Measurements from ENCODE around the gene RAB21. TPM values are rescaled to one million over a fixed set of nuclear protein-coding genes. Genes with fewer than 3 reads are reported as not detected.
"Not testable (repeated sequence)": the region's sequence is repeated elsewhere in the genome, so short reads cannot be mapped to it uniquely, and the experiment has no call there.

The RAB21 gene
- total RNA-seq, 1 experiment from 2014 or later = 4.9 TPM

DNA sequence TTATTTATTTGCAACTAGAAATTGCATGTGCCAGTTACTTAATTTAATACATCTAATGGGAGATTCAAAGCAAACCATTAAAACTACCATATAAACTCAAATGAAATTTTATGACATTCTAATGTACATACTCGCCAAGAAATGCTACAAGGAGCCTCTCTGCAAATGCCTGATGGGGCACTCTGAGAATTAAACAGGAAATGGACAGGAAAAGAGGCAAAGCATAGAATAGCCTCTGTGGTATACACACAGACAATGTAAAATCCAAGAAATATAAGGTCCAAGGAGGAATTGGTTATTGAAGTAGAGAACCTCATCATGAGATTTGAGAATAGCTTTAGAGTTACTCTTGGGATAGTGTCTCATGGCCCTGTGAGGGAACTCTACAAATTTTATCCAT lies 41.2 kb downstream of the RAB21 start:
- no peak for DNase-seq (ENCODE audit: low spot score)

DNA sequence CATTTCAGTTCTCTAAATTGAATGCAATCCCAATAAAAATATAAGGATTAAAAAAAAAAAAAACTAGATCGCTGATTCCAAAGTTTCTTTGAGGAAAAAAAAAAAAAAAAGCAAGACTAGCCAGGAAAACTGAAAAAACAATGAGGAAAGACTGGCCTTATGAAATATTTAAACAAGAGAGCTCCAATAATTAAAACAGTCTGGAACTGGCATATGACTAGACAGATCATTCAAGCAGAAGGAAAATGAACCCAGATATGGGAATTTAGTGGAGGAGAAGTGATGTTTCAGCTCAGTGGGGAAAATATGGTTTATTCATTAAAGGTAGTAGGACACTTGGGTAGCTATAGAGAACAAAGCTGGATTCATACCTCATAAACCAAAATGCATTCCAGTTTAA lies 42.9 kb downstream of the RAB21 start:
- DNase-seq (ENCODE audit: low spot score) = no peak

DNA sequence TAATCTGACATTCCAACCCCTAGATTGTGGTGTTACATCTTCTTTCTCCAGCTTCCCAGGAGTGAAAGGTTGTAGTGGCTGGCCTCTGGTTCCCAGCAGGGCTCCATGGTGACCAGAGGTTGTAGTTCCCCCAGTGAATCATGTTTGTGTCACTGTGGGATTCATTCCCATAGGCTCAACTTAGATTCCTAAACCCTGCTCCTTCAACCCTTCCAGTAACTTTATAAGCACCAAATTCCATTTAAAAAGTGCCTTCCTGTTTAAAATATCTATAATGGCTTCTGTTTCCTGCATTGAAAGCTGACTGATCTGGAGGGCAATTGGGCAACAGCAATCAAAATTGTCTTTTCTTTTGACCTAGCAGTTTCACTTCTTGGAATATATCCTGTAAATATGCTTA lies 44.4 kb downstream of the RAB21 start:
- DNase-seq (ENCODE audit: low spot score) = no peak

DNA sequence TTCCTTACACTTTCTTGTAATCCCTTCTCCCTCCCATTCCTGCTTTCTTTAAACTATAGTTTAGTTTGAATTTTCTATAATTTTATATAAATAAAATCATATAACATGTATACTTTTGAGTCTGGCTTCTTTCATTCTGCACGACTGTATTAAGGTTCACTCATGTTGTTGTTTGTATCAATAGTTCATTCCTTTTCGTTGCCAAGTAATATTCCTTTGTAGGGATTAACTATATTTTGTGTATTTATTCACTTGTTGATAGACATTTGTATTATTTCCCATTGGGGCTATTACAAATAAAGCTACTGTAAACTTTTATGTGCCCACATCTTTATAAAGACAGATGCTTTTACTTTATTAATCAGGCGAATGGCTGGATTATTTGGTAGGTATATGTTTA lies 45.5 kb downstream of the RAB21 start:
- no peak for DNase-seq (ENCODE audit: low spot score)

DNA sequence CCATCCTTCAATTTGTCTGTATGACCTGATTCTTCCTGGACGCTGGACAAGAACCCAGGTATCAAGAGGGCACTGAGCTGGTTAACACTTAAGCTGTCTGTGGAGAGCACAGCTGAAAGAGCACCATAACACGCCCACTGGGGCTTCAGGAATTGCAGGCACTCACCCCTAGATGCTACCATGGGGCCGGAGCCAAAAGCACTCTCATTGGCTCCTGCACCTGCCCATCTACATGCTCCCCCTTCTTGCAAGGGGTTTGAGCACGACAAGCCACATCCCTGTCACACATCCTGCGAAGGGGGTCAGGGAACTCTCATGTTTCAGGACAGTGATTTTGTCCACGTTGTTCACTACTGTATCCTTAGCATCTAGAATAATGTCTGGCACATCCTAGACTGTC lies 49.8 kb downstream of the RAB21 start:
- DNase-seq (ENCODE audit: low spot score) = no peak

DNA sequence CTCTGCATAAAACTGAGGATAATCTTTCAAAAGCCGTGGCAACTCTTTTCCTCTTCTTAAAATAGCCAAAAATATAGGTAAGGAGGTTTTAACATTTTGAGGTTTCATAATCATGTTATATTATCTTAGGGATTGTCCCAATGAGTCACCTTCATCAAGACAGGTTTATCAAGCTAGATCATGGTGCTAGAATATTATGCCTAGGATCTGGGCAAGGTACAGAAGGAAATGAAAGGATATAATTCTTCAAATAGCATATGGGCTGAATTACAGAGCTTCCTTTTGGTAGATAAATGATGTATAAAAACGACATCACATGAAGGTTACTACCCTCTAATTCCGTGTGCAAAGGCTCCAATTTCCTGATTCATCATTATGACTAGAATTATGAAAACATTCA lies 56.3 kb downstream of the RAB21 start:
- no peak for DNase-seq (ENCODE audit: low spot score)

DNA sequence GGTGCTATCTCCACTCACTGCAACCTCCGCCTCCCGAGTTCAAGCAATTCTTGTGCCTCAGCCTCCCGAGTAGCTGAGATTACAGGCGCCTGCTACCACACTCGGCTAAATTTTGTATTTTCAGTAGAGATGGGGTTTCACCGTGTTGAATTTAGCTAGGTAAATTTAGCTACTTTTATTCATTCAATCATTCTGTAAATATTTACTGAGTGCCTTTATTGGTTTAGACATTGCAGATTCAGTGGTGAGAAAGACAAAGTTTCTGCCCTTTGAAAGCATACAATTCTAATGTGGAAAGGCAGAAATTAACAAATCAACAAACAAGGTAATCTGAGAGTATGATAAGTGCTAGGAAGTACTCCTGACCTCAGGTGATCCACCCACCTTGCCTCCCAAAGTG lies 60.6 kb downstream of the RAB21 start:
- not testable (repeated sequence) for DNase-seq (ENCODE audit: low spot score)

DNA sequence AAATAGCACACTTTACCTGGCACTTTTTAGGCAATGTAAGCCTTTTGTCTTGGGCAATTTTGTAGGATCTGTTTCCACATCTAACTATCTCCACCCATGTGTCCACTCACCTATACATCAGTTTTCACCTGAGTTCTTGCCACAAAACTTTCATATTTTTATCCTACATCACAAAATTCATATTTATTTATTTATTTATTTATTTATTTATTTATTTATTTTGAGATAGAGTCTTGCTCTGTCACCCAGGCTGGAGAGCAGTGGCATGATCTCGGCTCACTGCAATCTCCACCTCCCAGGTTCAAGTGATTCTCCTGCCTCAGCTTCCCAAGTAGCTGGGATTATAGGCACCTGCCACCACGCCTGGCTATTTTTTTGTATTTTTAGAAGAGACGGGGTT lies 67.4 kb downstream of the RAB21 start:
- not testable (repeated sequence) for DNase-seq (ENCODE audit: low spot score)

DNA sequence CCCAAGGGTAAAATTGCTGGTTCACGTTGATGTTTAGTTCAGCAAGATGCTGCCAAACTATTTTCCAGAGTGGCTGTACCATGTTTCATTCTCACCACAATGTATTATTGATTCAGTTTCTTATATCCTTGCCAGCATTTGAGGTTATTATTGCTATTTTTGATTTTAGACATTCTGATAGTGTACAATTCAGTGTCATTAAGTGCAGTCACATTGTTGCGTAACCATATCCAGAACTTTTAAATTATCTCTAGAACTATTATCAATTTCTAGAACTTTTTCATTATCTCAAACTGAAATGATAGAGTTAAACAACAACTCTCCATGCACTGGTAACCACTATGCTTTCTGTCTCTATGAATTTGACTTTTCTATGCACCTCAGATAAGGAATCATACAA lies 74.2 kb downstream of the RAB21 start:
- DNase-seq (ENCODE audit: low spot score) = no peak

DNA sequence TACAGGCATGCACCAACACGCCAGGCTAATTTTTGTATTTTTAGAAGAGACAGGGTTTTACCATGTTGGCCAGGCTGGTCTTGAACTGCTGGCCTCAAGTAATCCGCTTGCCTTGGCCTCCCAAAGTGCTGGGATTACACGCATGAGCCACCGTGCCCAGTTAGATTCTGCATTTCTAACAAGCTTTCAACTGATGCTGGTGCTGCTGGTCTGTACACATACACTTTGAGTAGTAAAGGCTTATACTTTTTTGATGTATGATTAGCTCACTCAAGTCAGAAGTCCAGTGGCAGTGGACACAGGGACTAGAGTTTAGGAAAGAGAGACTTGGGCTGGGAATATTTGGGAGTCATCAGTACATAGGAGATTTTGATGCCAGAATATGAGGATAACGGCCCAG lies 82.7 kb downstream of the RAB21 start:
- no peak for DNase-seq (ENCODE audit: low spot score)

DNA sequence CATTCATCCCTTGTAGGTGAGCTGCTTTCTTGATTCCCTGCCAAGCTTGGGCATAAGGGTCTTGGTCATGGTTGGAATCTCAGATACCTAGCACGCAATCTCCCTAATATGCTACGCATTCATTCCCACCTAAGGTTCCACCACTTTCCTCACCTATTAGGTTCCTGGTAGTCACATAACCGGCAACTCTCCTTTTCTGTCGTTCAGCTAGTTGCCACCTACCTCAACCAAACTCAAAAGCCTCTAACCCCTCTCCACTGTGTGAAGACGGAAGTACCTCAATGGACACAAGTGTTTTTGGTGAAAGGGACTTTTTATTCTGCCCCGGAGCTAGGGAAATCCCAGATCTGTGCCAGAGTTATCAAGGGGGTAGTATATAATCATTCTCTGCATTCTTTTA lies 83.6 kb downstream of the RAB21 start:
- no peak for DNase-seq (ENCODE audit: low spot score)

DNA sequence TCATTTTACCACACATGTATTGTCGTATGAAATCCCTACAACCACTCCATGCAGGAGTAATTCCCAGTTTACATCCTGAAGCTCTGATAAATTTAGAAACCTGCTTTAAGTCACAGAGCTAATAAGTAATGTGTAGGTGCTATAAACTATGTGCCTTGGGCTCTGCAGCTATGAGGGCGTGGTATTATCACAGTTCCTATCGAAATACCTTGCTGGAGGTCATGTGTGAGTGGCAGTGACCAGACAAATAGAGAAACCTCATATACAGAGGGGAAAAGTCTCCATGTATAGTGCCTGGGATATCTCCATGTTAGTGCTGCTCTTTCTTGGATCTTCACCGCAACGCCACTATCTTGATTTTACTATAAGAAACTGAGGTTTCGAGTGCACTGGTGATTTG lies 84.0 kb downstream of the RAB21 start:
- no peak for DNase-seq (ENCODE audit: low spot score)

DNA sequence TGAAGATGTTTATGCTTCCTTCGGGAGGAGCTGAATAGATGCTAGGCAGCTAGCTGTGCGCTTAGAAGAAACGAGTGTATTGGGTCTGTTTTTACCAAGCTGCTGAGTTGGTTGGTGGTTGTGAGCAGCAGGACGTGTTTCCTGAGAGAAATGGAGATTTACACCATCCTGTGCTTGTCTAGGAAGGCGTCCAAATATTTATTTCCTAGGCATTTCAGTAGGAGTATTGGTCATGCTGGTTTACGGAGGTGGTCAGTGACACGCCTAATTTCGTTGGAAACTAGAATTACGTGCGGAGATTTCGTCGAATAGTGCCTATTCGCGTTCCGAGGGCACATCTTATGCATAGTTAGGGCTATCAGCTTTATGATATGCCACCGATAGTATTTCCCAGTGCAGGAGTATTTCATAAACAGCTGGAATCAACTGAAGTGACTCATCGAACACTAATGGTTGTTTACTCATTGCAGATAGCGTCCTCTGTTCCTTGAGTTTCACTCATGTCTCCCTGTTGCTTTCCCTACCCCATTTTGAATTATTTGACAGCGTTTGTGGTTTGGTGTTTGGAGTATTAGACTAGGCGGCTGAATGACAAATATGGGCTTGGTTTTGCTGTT lies 85.7 kb downstream of the RAB21 start:
- peak; percentile 56 for DNase-seq (ENCODE audit: low spot score)

DNA sequence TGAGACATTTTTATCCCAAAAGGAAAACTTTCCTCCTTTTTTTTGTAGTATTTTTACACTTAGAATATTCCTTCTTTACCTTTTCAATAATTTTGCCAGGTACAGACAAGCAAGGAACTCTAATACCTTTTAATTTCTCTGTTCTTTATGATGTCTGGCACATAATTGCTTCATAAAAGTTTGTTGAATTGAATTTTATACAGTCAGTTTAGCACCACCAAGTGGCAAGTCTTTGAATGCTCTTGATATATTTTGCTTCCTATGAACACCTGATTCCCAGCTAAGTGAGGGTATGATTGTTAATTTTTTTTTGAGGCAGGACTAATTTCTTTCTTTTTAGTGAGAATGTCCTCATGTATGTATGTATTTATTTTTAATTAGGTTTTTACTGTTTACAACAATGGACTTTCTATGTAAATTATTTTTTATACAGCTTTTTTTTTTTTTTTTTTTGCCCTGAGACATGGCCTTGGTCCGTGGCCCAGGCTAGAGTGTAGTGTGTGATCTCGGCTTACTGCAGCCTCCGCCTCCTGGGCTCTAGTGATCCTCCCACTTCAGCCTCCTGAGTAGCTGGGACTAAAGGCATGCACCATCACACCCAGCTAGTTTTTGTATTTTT lies 91.8 kb downstream of the RAB21 start:
- peak; percentile 61 for DNase-seq (ENCODE audit: low spot score)

DNA sequence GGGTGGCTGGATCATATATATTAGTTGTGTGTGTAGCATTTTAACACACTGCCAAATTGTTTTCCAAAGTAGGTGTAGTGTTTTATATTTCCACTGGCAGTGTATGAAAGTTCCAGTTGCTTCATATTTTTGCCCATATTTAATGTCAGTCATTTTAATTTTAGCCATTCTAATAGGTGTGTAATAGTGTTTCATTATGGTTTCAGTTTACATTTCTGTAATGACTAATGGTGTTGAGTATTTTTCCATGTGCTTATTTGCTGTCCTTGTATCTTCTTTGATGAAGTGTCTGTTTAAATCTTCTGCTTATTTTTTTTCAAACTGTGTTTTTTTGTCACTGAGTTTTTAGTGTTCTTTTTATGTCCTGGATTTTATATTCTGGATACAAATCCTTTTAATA lies 93.5 kb downstream of the RAB21 start:
- no peak for DNase-seq (ENCODE audit: low spot score)

DNA sequence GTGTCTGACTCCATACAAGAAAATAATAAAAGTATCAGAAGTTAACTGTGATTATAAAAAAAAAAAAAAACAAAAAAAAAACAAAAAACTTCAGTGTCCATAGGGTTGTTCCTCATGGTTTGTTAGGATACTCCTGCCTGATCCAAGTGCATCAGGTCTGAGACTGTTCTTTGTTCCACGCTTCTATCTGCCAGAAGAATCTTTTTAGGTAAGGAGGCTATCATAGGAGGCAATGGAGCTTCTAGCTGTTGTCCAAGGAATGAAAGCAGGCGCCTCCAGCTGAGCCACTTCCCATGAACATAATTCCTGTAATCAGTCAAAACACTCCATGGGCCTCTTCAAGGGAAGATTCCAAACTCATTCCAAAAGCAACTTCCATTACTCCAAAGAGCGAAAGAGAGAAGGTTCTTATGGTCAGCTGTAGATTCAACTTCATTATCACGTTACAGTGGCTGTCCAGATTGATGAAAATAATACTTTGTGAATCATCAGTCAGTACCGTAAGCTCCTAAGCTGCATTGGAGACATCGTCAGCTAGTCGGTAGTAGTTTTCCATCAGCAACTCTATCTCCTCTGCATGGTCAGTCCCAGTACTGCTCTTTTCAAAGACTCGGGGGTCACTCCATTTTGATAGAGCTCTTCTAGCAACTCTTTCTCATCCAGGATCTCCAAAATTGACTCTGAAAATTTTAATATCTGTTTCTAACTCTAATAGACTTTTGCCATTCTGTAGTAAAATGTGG lies 94.6 kb downstream of the RAB21 start:
- no peak for DNase-seq (ENCODE audit: low spot score)

Other genes with a start within 250 kb of the RAB21 start
- gene ZFC3H1, start 91.0 kb upstream of the RAB21 start, total RNA-seq (2014; rRNA removed; shearing (Covaris generic)) = 7.7 and 12.8 TPM in 2 replicates
- gene THAP2, start 90.6 kb upstream of the RAB21 start, total RNA-seq (2014; rRNA removed; shearing (Covaris generic)) = 0.29 and 0.36 TPM in 2 replicates
- gene TMEM19, start 68.8 kb upstream of the RAB21 start, total RNA-seq (2014; rRNA removed; shearing (Covaris generic)) = 8.3 and 19.6 TPM in 2 replicates
- 6.6 and 6.7 TPM in 2 replicates for gene TBC1D15, start 84.9 kb downstream of the RAB21 start, total RNA-seq (2014; rRNA removed; shearing (Covaris generic))
- gene TPH2, start 184.0 kb downstream of the RAB21 start, total RNA-seq (2014; rRNA removed; shearing (Covaris generic)) = not detected in 2 replicates